HepG2 (cell line): Measurements from ENCODE around the gene ABCC10. TPM values are rescaled to one million over a fixed set of nuclear protein-coding genes. Genes with fewer than 3 reads are reported as not detected.
A peak's percentile ranks its signal among the peaks of the same experiment; 100 is the strongest.

Experiments
- BHLHE40 ChIP-seq: IDR thresholded peaks from 2 replicates; pipeline ENCODE4 v1.6.1; 2011; ENCODE audit warnings: low read length, improper control_type of control experiment
- CEBPG ChIP-seq: IDR thresholded peaks from 2 replicates; pipeline ENCODE4 v1.6.1; 2016
- EZH2 ChIP-seq: conservative IDR thresholded peaks from 2 replicates; pipeline ENCODE4 v1.6.1; 2012; ENCODE audit warnings: mild to moderate bottlenecking, low read depth, low read length, moderate library complexity
- GATA4 ChIP-seq: sonication (generic); IDR thresholded peaks from 2 replicates; pipeline ENCODE4 v1.6.1; 2016; ENCODE audit warnings: antibody characterized with exemption, low read depth, borderline replicate concordance
- GZF1 ChIP-seq: sonication (generic); formaldehyde crosslinking; IDR thresholded peaks from 2 replicates; pipeline ENCODE4 v1.5.1; 2020; ENCODE audit warnings: mild to moderate bottlenecking, missing genetic modification reagents
- HNF1B ChIP-seq: sonication (generic); formaldehyde crosslinking; IDR thresholded peaks from 2 replicates; pipeline ENCODE4 v1.5.1; 2020; ENCODE audit warnings: mild to moderate bottlenecking, moderate library complexity, missing genetic modification reagents
- JUN ChIP-seq: sonication (generic); formaldehyde crosslinking; IDR thresholded peaks from 2 replicates; pipeline ENCODE4 v1.4.0; 2020; ENCODE audit warnings: mild to moderate bottlenecking, missing genetic modification reagents
- JUND ChIP-seq: sonication (generic); formaldehyde crosslinking; IDR thresholded peaks from 2 replicates; pipeline ENCODE4 v1.8.0; 2022; ENCODE audit warnings: mild to moderate bottlenecking, missing genetic modification reagents
- MAF1 ChIP-seq: sonication (generic); formaldehyde crosslinking; IDR thresholded peaks from 2 replicates; pipeline ENCODE4 v1.5.0; 2020; ENCODE audit warnings: missing genetic modification reagents, borderline replicate concordance
- MXI1 ChIP-seq: IDR thresholded peaks from 3 replicates; pipeline ENCODE4 v1.6.1; 2012; ENCODE audit warnings: low read depth, low read length, inconsistent platforms, borderline replicate concordance
- NR2F1 ChIP-seq, 2 experiments: fragments of 450-650 bp in 1 of 2; formaldehyde crosslinking in 1 of 2; IDR thresholded peaks; 2 replicates each; pipeline versions ENCODE4 v1.5.0 to v1.6.1; 2016 to 2020; ENCODE audit warnings: mild to moderate bottlenecking in 1 of 2, missing compliant biosample characterization in 1 of 2, missing genetic modification reagents in 1 of 2, moderate library complexity in 1 of 2
- PHB2 ChIP-seq: fragments of 450-650 bp; IDR thresholded peaks from 2 replicates; pipeline ENCODE4 v1.6.1; 2018; ENCODE audit not compliant: partially characterized antibody
- RNF2 ChIP-seq: fragments of 450-650 bp; conservative IDR thresholded peaks from 2 replicates; pipeline ENCODE4 v1.6.1; 2016; ENCODE audit warnings: low read depth
- SATB2 ChIP-seq: sonication (generic); formaldehyde crosslinking; IDR thresholded peaks from 2 replicates; pipeline ENCODE4 v1.5.0; 2020; ENCODE audit warnings: missing genetic modification reagents
- SRSF1 ChIP-seq: fragments of 200-400 bp; formaldehyde crosslinking; optimal IDR thresholded peaks from 2 replicates; pipeline ENCODE3; 2017; ENCODE audit warnings: mild to moderate bottlenecking, low read depth, low read length, moderate library complexity
- TEAD2 ChIP-seq: sonication (generic); formaldehyde crosslinking; IDR thresholded peaks from 2 replicates; pipeline ENCODE4 v1.9.0; 2021; ENCODE audit warnings: missing genetic modification reagents
- WIZ ChIP-seq: sonication (generic); formaldehyde crosslinking; IDR thresholded peaks from 2 replicates; pipeline ENCODE4 v1.5.1; 2020; ENCODE audit warnings: mild to moderate bottlenecking, missing genetic modification reagents
- XRCC5 ChIP-seq: fragments of 200-400 bp; formaldehyde crosslinking; optimal IDR thresholded peaks from 2 replicates; pipeline ENCODE3; 2017; ENCODE audit warnings: mild to moderate bottlenecking, low read length
- YEATS4 ChIP-seq: sonication (generic); formaldehyde crosslinking; IDR thresholded peaks from 2 replicates; pipeline ENCODE4 v1.4.0; 2020; ENCODE audit warnings: missing genetic modification reagents, borderline replicate concordance
- ZFX ChIP-seq: sonication (generic); formaldehyde crosslinking; IDR thresholded peaks from 2 replicates; pipeline ENCODE4 v1.4.0; 2020; ENCODE audit warnings: mild to moderate bottlenecking, low read depth, missing genetic modification reagents, moderate library complexity
- ZFY ChIP-seq: sonication (generic); formaldehyde crosslinking; IDR thresholded peaks from 2 replicates; pipeline ENCODE4 v1.4.0; 2020; ENCODE audit warnings: missing genetic modification reagents
- ZKSCAN8 ChIP-seq: IDR thresholded peaks from 2 replicates; pipeline ENCODE4 v1.6.1; 2016; ENCODE audit warnings: borderline replicate concordance, missing genetic modification reagents, missing compliant biosample characterization
- ZNF224 ChIP-seq: sonication (generic); formaldehyde crosslinking; IDR thresholded peaks from 2 replicates; pipeline ENCODE4 v1.5.0; 2020; ENCODE audit warnings: mild to moderate bottlenecking, missing genetic modification reagents
- ZNF235 ChIP-seq: sonication (generic); formaldehyde crosslinking; IDR thresholded peaks from 2 replicates; pipeline ENCODE4 v1.8.1; 2023; ENCODE audit warnings: mild to moderate bottlenecking, missing genetic modification reagents, borderline replicate concordance
- ZNF253 ChIP-seq: sonication (generic); formaldehyde crosslinking; IDR thresholded peaks from 2 replicates; pipeline ENCODE4 v1.8.0; 2022; ENCODE audit warnings: mild to moderate bottlenecking, missing genetic modification reagents, borderline replicate concordance
- ZNF3 ChIP-seq: IDR thresholded peaks from 2 replicates; pipeline ENCODE4 v1.7.0; 2017; ENCODE audit warnings: inconsistent platforms
- ZNF432 ChIP-seq: sonication (generic); formaldehyde crosslinking; IDR thresholded peaks from 2 replicates; pipeline ENCODE4 v1.5.0; 2020; ENCODE audit warnings: missing genetic modification reagents, mild to moderate bottlenecking, borderline replicate concordance
- ZNF451 ChIP-seq: sonication (generic); formaldehyde crosslinking; IDR thresholded peaks from 2 replicates; pipeline ENCODE4 v1.5.0; 2020; ENCODE audit warnings: mild to moderate bottlenecking, missing genetic modification reagents
- ZNF547 ChIP-seq: sonication (generic); formaldehyde crosslinking; IDR thresholded peaks from 2 replicates; pipeline ENCODE4 v1.5.1; 2020; ENCODE audit warnings: mild to moderate bottlenecking, missing genetic modification reagents
- ZNF652 ChIP-seq: IDR thresholded peaks from 2 replicates; pipeline ENCODE4 v1.6.1; 2016; ENCODE audit warnings: low read depth, borderline replicate concordance
- ZNF761 ChIP-seq: sonication (generic); formaldehyde crosslinking; conservative IDR thresholded peaks from 2 replicates; pipeline ENCODE4 v1.4.0; 2020; ENCODE audit warnings: mild to moderate bottlenecking, missing genetic modification reagents
- ZSCAN29 ChIP-seq: sonication (generic); formaldehyde crosslinking; conservative IDR thresholded peaks from 2 replicates; pipeline ENCODE4 v1.4.0; 2020; ENCODE audit warnings: mild to moderate bottlenecking, missing genetic modification reagents
- polyA plus RNA-seq, 8 experiments: library from polyadenylated mRNA; depleted of rRNA in 3 of 8; stranded (reverse) in 7 of 8; unstranded in 1 of 8; fragments of >200 nt; fragmentation: Illumina TruSeq in 4 of 8; extraction: Trizol in 4 of 8; gene quantifications; 2 replicates each; pipeline versions ENCODE4 v1.2.1 to v1.2.3, GENCODE V29; 2011 to 2016; ENCODE audit warnings: low read depth in 4 of 8, missing spikeins in 1 of 8, mixed read lengths in 1 of 8; ENCODE audit not compliant: insufficient read depth in 1 of 8
- total RNA-seq, 5 experiments: library from RNA; depleted of rRNA; stranded (reverse); fragments of >200 nt; fragmentation: Illumina TruSeq; extraction: Trizol; gene quantifications; 2 replicates each; pipeline ENCODE4 v1.2.3, GENCODE V29; 2016; ENCODE audit warnings: low read depth in 1 of 5

Gene ABCC10
- total and polyA plus RNA-seq, 2 of the 13 experiments (the other 11 are each of a cell fraction or from before 2014, with no cell fraction given) = 16.0 to 24.3 TPM

DNA sequence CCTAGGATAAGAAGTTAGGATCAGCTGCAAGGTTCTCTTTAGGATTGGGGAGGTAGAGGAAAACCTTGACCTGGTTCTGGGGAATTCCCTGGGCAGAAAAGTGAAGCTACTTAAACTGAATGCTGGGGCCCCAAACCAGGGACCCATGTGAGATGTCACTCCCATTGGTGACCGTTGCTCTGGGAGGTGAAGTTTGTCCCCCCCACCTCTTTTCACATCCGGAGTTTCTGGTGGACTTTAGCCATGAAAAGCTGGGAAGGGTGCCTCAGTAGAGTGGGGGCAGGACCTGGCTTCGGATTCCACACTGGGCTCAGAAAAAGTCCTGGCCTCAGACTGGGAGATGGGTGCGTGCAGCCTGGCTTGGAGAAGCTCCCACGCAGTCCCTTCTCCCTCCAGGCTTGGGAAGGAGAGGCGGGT lies 63.2 kb downstream of the ABCC10 start (continued):
- TF ChIP-seq BHLHE40 (no peak), ZNF761 (CRISPR knock-in tag) (no peak), RNF2 (no peak), SRSF1 (peak; percentile 87), ZKSCAN8 (CRISPR knock-in tag) (no peak), TEAD2 (no peak), ZNF235 (CRISPR knock-in tag) (no peak), JUN (CRISPR knock-in tag) (no peak), ZFY (no peak), ZNF253 (CRISPR knock-in tag) (no peak), JUND (CRISPR knock-in tag) (no peak), NR2F1 (CRISPR knock-in tag; IDR thresholded peaks at IDR 0.05) (peak in 1 of 2 experiments; percentile 45; a peak in 2 of 4 replicates), ZNF547 (no peak), MAF1 (CRISPR knock-in tag) (peak; percentile 69; the same call in 1 of the 2 replicates), ZNF3 (CRISPR knock-in tag) (no peak), GZF1 (CRISPR knock-in tag) (no peak), WIZ (CRISPR knock-in tag) (no peak), MXI1 (no peak), ZNF224 (CRISPR knock-in tag) (no peak), ZFX (CRISPR knock-in tag) (no peak), ZNF652 (CRISPR knock-in tag) (no peak), ZNF432 (CRISPR knock-in tag) (no peak), ZNF451 (no peak), YEATS4 (CRISPR knock-in tag) (no peak), EZH2 (no peak), PHB2 (no peak), ZSCAN29 (CRISPR knock-in tag) (peak; percentile 99; the same call in 1 of the 2 replicates), XRCC5 (peak; percentile 82), HNF1B (CRISPR knock-in tag) (no peak; the same call in 1 of the 2 replicates), GATA4 (0 out of 2 replicates have a peak, but pooled peaks have one; percentile 57), SATB2 (CRISPR knock-in tag) (no peak), CEBPG (0 out of 2 replicates have a peak, but pooled peaks have one; percentile 13)
